NCI-H2227 (cell line): ENCODE results near the gene IQCM.

ENCODE experiments used
- DNase-seq: peaks from one replicate; lab custom pipeline; 2025; ENCODE audit not compliant: unreplicated experiment; lab: John Stamatoyannopoulos, UW

IQCM gene

GRCh38 chr4:149322203-149322602 lies 493.4 kb downstream of the IQCM start:
- DNase-seq = no peak

- no peak for DNase-seq
These were observed 494.2 kb downstream of the IQCM start for GRCh38 chr4:149321438-149321837.

DNA sequence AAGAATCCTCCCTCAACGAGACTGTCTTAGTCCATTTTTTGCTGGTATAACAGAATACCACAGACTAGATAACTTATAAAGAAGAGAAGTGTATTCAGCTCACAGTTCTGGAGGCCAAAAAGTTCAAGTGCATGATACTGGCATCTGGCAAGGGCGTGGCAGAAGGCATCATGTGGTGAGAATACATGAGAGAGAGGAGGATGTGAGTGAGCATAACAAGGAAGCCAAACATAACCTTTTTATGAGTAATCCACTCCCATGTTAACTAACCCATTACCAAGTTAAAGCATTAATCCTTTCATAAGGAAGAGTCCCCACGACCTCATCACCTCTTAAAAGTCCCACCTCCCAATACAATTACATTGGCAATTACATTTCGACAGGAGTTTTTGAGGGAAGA lies 504.6 kb downstream of the IQCM start:
- no peak for DNase-seq

GRCh38 chr4:149306537-149306936 lies 509.1 kb downstream of the IQCM start:
- DNase-seq = no peak
